Ovary (tissue), 9 donors: ENCODE results near the gene OR8B12. TPM values are rescaled to one million over a fixed set of nuclear protein-coding genes. Genes with fewer than 3 reads are reported as not detected.

ENCODE experiments used
- DNase-seq, 5 donors: peaks; one replicate each; pipeline ENCODE4 v3.0.0-alpha.2; 2019 to 2020
- H3K27ac ChIP-seq, 2 donors: fragments of 200-600 bp; one replicate each; pipeline versions ENCODE4 v1.5.1 to v1.8.0; 2019 to 2022
- H3K27me3 ChIP-seq: fragments of 200-600 bp; one replicate; pipeline ENCODE4 v1.8.0; 2022
- H3K36me3 ChIP-seq: fragments of 200-600 bp; sonication (generic); one replicate; pipeline ENCODE4 v1.5.1; 2019
- H3K4me1 ChIP-seq: one replicate; pipeline ENCODE4 v1.8.1; 2013; ENCODE audit warnings: mild to moderate bottlenecking, moderate library complexity; ENCODE audit not compliant: insufficient read depth
- H3K4me3 ChIP-seq: fragments of 200-600 bp; sonication (generic); one replicate; pipeline ENCODE4 v1.5.1; 2017
- H3K9me3 ChIP-seq, 2 donors: fragments of 200-600 bp in 1 of 2; sonication (generic) in 1 of 2; one replicate each; pipeline versions ENCODE4 v1.5.1 to v1.8.1; 2013 to 2019; ENCODE audit warnings: mild to moderate bottlenecking in 1 of 2, moderate library complexity in 1 of 2
- CTCF ChIP-seq, 3 donors: fragments of 450-650 bp in 2 of 3; fragments of 200-600 bp in 1 of 3; IDR thresholded peaks; one replicate each; pipeline versions ENCODE4 v1.5.1 to v1.8.0; 2016 to 2022; ENCODE audit warnings: antibody characterized with exemption in 3 of 3, mild to moderate bottlenecking in 1 of 3
- EP300 ChIP-seq: sonication (generic); formaldehyde crosslinking; IDR thresholded peaks from one replicate; pipeline ENCODE4 v1.6.1; 2017; ENCODE audit warnings: antibody characterized with exemption
- POLR2A ChIP-seq: fragments of 450-650 bp; IDR thresholded peaks from one replicate; pipeline ENCODE4 v1.6.1; 2017; ENCODE audit warnings: antibody characterized with exemption, mild to moderate bottlenecking, moderate library complexity
- WGBS, 3 donors: extraction: QIAGEN DNeasy Blood & Tissue Kit in 1 of 3; methylation state at CpG; one replicate each; pipeline versions ENCODE4 v1.1.5 to v1.1.7; 2013 to 2017; 5-methylcytosine and 5-hydroxymethylcytosine counted together
- intact Hi-C, 4 donors: fragments of 100-400 bp; cut with DNase I; formaldehyde crosslinking; loops; one replicate each; pipeline versions ENCODE4 v1.11.0 to v1.15.1; 2022 to 2023
- polyA plus RNA-seq, 2 donors: library from polyadenylated mRNA; stranded (reverse); fragments of 200-250 nt in 1 of 2; fragments of 350-450 nt in 1 of 2; fragmentation: Illumina TruSeq in 1 of 2; extraction: RNeasy Lipid Tissue Mini Kit (QIAGEN cat#74804) in 1 of 2; gene quantifications; one replicate each; pipeline ENCODE4 v1.2.3, GENCODE V29; 2013 to 2014
- total RNA-seq, 7 donors: library from RNA; depleted of rRNA in 2 of 7; stranded (reverse); fragments of >200 nt in 2 of 7; fragmentation: NEBNext Ultra II Directional in 3 of 7; extraction: Animal tissue kit (Norgen Biotek cat#: 25700) in 3 of 7; gene quantifications; one replicate each; pipeline versions ENCODE4 v1.1.0 to v1.2.4, GENCODE V29; 2016 to 2023
- donor health status: DM: no; HTN: no; CAD: no; lungs with moderate emphysema.
- donor health status: DM: no; HTN: no; CAD: no.
- donor health status: Bipolar disorder and iron deficiency.
- donor health status: DM: yes; HTN: yes; CAD: no.
- donor health status: DM: no; HTN: no; CAD: no.
- donor health status: DM: yes; HTN: yes; CAD: no.

Gene OR8B12
- total and polyA plus RNA-seq, 9 donors, result not detected

GRCh38 chr11:124578761-124579160, 35.3 kb upstream of the OR8B12 start:
- H3K4me3 ChIP-seq, result no peak overlapping the region
- no peak for TF ChIP-seq EP300
- TF ChIP-seq POLR2A, result no peak
- no peak for TF ChIP-seq CTCF (IDR thresholded peaks at IDR 0.05)
- H3K27me3 ChIP-seq, result no peaks in the 10 kb centered on the region
- no peaks in the 10 kb centered on the region for H3K4me1 ChIP-seq
- intact Hi-C loops, result loop anchor here in 1 of 4 donors (10.0 kb wide), 1 partner anchor 504 kb away; no protein-coding TSS in a partner anchor
- no peak for DNase-seq
- WGBS, 3 donors, result 52 to 61% (median 55%) methylated on average over 4 of the region's 4 CpGs
- H3K27ac ChIP-seq, result no peak overlapping the region
- H3K9me3 ChIP-seq, result no peaks in the 10 kb centered on the region
- no peaks in the 10 kb centered on the region for H3K36me3 ChIP-seq

- Histone ChIP-seq H3K4me1 (no peaks in the 10 kb centered on the region), H3K27me3 (no peaks in the 10 kb centered on the region), H3K27ac (no peak overlapping the region), H3K9me3 (no peaks in the 10 kb centered on the region), H3K4me3 (no peak overlapping the region), H3K36me3 (no peaks in the 10 kb centered on the region)
- WGBS, 3 donors, result 39 to 49% (median 44%) methylated on average over 6 of the region's 6 CpGs
- no peak for DNase-seq
- intact Hi-C loops, result loop anchor here in 1 of 4 donors (10.0 kb wide), 1 partner anchor 503 kb away; no protein-coding TSS in a partner anchor
- no peak for TF ChIP-seq CTCF (IDR thresholded peaks at IDR 0.05)
- TF ChIP-seq POLR2A, result no peak
- TF ChIP-seq EP300, result no peak
Observed at GRCh38 chr11:124577716-124578427, 34.4 kb upstream of the OR8B12 start.

- H3K4me1 ChIP-seq, result no peaks in the 10 kb centered on the region
- DNase-seq, result no peak
- H3K36me3 ChIP-seq, result no peaks in the 10 kb centered on the region
- H3K27me3 ChIP-seq, result no peaks in the 10 kb centered on the region
- intact Hi-C loops, result loop anchor here in 1 of 4 donors (10.0 kb wide), 1 partner anchor 495 kb away; no protein-coding TSS in a partner anchor
- no peak overlapping the region for H3K4me3 ChIP-seq
- TF ChIP-seq POLR2A (no peak), CTCF (IDR thresholded peaks at IDR 0.05) (no peak), EP300 (no peak)
- no peaks in the 10 kb centered on the region for H3K9me3 ChIP-seq
- H3K27ac ChIP-seq, result no peak overlapping the region
- WGBS, 3 donors, result 62 to 72% (median 70%) methylated on average over 7 of the region's 7 CpGs
Observed at GRCh38 chr11:124570160-124570559, 26.7 kb upstream of the OR8B12 start.

GRCh38 chr11:124569697-124570096, 26.2 kb upstream of the OR8B12 start, which contains the start of gene OR8A1:
Gene OR8A1, plus strand, starts transcription at chr11:124569997. Its CDS starts 123 bp downstream, at chr11:124570120.
- no peak for TF ChIP-seq EP300
- no peak for TF ChIP-seq POLR2A
- no peak for TF ChIP-seq CTCF (IDR thresholded peaks at IDR 0.05)
- no peaks in the 10 kb centered on the region for H3K36me3 ChIP-seq
- no peak for DNase-seq
- H3K27ac ChIP-seq, result no peak within 1 kb of the TSS
- no peaks in the 10 kb centered on the region for H3K27me3 ChIP-seq
- H3K9me3 ChIP-seq, result no peaks in the 10 kb centered on the region
- intact Hi-C loops, result loop anchor here in 1 of 4 donors (10.0 kb wide), 1 partner anchor 495 kb away; no protein-coding TSS in a partner anchor
- H3K4me3 ChIP-seq, result no peak within 1 kb of the TSS
- H3K4me1 ChIP-seq, result no peaks in the 10 kb centered on the region
- 36 to 67% (median 59%) methylated on average over 4 of the region's 4 CpGs for WGBS, 3 donors
